Pulmonary artery endothelial cell (primary cell): Measurements from ENCODE around the gene SUGCT. TPM values are rescaled to one million over a fixed set of nuclear protein-coding genes. Genes with fewer than 3 reads are reported as not detected.

Experiments
- DNase-seq: peaks from one replicate; pipeline ENCODE4 v3.0.0-alpha.2; 2011; ENCODE audit warnings: low read depth, low spot score
- total RNA-seq: library from RNA; depleted of rRNA; stranded (reverse); fragments of >200 nt; gene quantifications from 2 replicates; pipeline ENCODE4 v1.2.3, GENCODE V29; 2014

The SUGCT gene
- total RNA-seq, 1 donor from 2014 or later: 2.4 TPM

- DNase-seq: no peak
Observed at GRCh38 chr7:40709062-40709964, 574.5 kb downstream of the SUGCT start.

- no peak for DNase-seq
Observed at GRCh38 chr7:40711706-40712105, 576.9 kb downstream of the SUGCT start.

GRCh38 chr7:40714363-40715052 is 579.7 kb downstream of the SUGCT start:
- DNase-seq: peak; percentile 27

DNA sequence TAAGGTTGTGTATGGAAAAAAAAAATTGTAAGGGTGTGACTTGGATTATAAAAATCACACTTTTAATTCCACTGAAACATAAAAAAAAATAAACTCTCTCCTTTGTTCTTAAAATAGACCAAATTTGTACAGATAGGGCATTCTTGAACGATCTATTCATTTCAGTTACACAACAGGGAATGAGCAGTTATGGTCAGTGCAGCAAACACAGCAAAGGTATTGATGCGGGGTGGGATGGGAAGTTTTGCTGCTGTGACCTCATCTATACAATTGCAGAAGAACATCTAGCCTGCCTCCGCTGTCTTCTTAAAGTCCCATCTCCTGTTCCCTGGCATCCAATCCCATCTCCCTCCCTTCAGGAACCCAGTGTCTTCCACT is 580.2 kb downstream of the SUGCT start:
- no peak for DNase-seq

GRCh38 chr7:40716052-40716451 is 581.2 kb downstream of the SUGCT start:
- DNase-seq: no peak

DNA sequence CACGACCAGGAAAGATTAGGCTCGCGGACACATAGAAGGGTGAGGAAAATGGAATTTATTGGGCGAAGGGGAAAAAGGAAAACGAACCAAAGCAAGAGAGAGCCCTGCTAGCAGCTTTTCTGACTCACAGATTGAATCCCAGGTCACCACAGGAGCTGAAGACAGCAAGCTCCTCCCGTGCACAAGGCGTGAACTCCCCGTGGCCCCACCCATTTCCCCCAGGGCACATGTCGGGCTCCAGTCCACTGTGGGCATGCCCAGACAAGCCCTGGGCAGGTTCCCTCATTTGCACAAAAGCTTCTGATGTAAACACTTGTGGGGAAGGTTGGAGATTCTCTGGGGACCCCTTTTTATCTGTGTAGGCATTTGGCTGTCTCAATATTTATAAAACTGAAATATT is 582.4 kb downstream of the SUGCT start:
- DNase-seq: peak; percentile 67

GRCh38 chr7:40720416-40720815 is 585.6 kb downstream of the SUGCT start:
- no peak for DNase-seq

DNA sequence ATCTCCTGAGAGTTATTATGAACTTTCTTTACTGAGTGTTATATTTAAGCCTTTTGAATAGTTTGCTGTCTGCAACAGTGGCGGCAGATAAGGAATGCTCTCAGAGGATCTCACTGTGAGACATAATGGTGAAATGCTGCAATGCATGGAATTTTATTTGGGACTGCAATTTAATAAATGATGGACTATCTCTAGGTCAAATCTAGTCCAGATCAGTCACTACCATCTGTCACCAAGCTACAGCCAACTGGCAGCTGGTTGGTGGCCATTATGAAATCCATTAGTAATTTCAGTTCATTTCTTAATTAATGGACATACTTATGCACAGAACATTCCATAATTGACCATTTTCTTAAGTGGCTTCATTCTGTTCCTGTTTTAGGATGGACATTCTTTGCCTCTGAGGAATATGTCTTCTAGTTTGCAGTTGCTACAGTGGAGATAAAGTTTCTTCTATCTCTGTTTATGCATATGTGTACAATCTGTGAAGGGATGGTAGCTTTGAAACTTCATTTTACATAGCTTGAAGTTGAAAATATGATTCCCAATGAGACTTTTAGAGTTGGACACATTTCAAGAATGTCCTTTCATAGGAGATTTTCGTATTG is 586.6 kb downstream of the SUGCT start:
- DNase-seq: no peak

GRCh38 chr7:40722242-40722641 is 587.4 kb downstream of the SUGCT start:
- no peak for DNase-seq

- no peak for DNase-seq
Observed at GRCh38 chr7:40723829-40724228, 589.0 kb downstream of the SUGCT start.

GRCh38 chr7:40726559-40726958 is 591.8 kb downstream of the SUGCT start:
- DNase-seq: no peak

GRCh38 chr7:40733114-40733513 is 598.3 kb downstream of the SUGCT start:
- no peak for DNase-seq

- no peak for DNase-seq
Observed at GRCh38 chr7:40733578-40733977, 598.8 kb downstream of the SUGCT start.

DNA sequence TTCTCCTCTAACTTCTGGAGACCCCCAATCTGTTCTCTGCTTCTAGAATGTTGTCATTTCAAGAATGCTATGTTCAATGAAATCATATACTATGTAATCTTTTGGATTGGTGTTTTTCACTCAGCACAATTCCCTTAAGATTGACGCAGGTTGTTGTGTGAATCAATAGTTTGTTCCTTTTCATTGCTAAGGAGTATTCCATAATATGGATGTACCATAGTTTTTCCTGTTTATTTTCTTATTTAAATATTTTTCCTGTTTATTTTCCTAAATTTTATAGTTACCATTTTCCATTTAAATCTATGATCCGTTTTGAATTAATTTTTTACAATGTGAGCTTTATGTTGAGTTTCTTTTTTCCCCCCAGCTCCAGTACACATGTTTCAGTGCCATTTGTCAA is 604.5 kb downstream of the SUGCT start:
- DNase-seq: no peak

GRCh38 chr7:40742270-40742669 is 607.5 kb downstream of the SUGCT start:
- DNase-seq: no peak

GRCh38 chr7:40746841-40747556 is 612.2 kb downstream of the SUGCT start:
- no peak for DNase-seq

DNA sequence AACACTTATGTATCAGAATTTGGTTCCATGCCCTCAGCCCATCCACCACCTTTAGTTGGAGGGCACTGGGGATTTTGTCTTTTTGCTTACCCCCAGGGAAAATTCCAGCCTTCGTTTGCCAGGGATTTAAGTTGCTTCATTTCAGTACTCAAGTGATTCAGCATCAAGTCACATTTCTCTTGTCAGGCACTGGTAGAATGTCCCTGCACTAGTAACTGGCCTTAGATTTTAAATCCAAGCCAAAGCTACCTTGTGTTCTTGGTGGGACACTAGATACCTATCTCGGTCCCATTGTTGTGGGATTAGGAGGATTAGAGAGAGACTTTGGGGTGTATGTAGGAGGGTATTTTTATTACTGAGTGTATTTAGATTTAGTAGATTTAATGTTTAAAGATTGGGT is 613.1 kb downstream of the SUGCT start:
- no peak for DNase-seq

DNA sequence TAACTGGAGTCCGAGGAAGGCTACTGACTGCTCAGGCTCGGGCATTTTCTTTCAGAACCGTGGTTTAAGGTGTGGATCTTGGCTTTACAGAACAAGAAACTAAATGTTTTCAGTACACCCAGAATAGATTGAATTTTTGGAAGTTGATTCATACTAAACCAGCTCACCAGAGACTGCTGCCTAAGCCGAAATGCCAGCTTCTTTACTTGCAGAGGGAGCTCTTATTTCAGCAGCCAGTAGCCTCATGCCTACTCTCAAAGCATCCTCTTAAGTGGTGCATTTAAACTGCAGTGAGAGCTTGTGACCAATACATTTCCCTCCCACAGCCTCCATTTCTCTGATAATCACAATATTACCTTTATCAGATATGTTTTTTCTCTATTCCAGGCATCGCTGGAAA is 615.1 kb downstream of the SUGCT start:
- no peak for DNase-seq

DNA sequence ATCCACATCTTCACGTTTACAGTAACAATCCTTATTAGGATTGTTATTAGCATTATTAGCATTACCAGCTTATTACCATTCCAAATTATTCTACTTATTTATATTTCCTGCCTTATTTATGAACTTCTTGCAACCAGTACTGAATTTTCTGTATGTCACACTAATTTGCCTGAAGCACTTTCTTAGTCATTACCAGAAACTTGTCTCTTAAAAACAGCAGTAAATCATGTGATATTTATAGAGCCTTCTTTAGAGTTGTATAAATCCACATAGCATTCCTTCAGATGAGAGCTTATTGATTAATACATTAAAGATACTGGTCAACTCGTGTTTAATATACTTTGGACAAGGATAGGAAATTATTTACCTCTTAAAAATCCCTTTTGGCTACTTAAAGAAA is 618.6 kb downstream of the SUGCT start:
- no peak for DNase-seq

DNA sequence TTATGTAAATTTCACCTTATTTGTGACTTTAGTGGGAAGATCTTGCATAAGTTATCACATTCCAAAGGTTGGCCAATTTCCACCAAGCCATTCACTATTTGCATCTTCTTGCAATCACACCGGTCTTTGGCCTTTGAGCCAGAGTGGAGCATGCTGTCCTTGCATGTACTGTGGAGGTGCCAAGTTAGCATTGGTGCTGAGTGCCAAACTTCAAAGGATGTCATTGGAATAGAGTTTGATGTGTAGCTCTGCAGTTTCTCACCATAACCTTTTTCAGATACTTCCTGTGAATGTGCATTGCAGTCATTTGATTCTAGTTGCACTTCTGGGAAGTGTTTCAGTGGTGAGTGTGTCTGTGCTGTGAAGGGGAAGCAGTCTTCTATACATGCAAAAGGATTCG is 620.6 kb downstream of the SUGCT start:
- no peak for DNase-seq

- DNase-seq: no peak
Observed at GRCh38 chr7:40757109-40757508, 622.3 kb downstream of the SUGCT start.

DNA sequence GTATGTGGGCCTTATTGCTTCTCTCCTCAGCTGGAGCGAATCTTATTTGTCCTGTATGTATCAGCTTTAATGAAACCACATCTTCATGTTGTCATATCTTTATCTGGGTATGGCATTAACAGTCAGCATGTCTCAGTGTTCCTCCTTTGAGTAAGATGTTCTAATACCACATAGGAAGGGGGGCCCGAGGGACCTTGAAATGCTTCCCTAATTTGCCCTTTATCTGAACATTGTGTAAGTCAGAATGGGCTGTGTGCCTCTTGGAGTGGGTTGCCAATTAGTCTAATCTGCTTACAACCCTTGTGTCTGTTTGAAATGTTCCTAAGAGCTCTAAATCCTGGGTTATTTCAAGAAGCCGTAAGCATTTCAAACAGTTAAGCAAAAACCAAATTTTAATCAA is 623.8 kb downstream of the SUGCT start:
- DNase-seq: no peak
